BLaER1 treated with 17β-estradiol and CSF1 and Interleukin-3, amounts not matched to agents 10 nM and 100 nM (cell line): ENCODE data around the gene ELOF1.

Experiments
- H3K27ac ChIP-seq, 11 experiments: shearing (Covaris generic); formaldehyde crosslinking; 2 replicates each; pipeline ENCODE4 v1.8.1; 2022
- H3K27me3 ChIP-seq, 11 experiments: shearing (Covaris generic); formaldehyde crosslinking; 2 replicates each; pipeline ENCODE4 v1.8.1; 2022
- H3K36me3 ChIP-seq, 11 experiments: shearing (Covaris generic); formaldehyde crosslinking; 2 replicates each; pipeline ENCODE4 v1.8.1; 2022
- H3K4me1 ChIP-seq, 10 experiments: shearing (Covaris generic); formaldehyde crosslinking; 2 replicates each; pipeline ENCODE4 v1.8.1; 2022
- H3K4me2 ChIP-seq, 11 experiments: shearing (Covaris generic); formaldehyde crosslinking; 2 replicates each; pipeline ENCODE4 v1.8.1; 2022
- H3K4me3 ChIP-seq, 10 experiments: shearing (Covaris generic); formaldehyde crosslinking; 2 replicates each; pipeline ENCODE4 v1.8.1; 2022
- H3K9ac ChIP-seq, 11 experiments: shearing (Covaris generic); formaldehyde crosslinking; 2 replicates each; pipeline ENCODE4 v1.8.1; 2022
- H3K9me3 ChIP-seq, 11 experiments: shearing (Covaris generic); formaldehyde crosslinking; replicated peaks in 1 of 11; 2 replicates each; pipeline ENCODE4 v1.8.1; 2022
- H4K20me1 ChIP-seq, 11 experiments: shearing (Covaris generic); formaldehyde crosslinking; 2 replicates each; pipeline ENCODE4 v1.8.1; 2022
- Cebpa-rat ChIP-seq, 11 experiments: shearing (Covaris generic); IDR thresholded peaks; 2 replicates each; pipeline ENCODE4 v1.8.1; 2022

Gene ELOF1

GRCh38 chr19:11550265-11550664, 8.8 kb downstream of the ELOF1 start:
- H3K27me3 ChIP-seq = no peaks in the 10 kb centered on the region
- no peak for TF ChIP-seq Cebpa-rat (IDR thresholded peaks at IDR 0.05)
- no peak overlapping the region for H3K9ac ChIP-seq
- H3K4me3 ChIP-seq = no peak overlapping the region
- H3K36me3 ChIP-seq = peaks cover 24 to 40% (median 34%) of the 10 kb centered on the region in 11 experiments; a peak in 21 of 22 replicates
- H3K9me3 ChIP-seq = no peaks in the 10 kb centered on the region
- H4K20me1 ChIP-seq = peaks cover 23 to 42% (median 34%) of the 10 kb centered on the region in 11 experiments; a peak in 21 of 22 replicates
- no peak overlapping the region for H3K4me2 ChIP-seq
- peaks cover 0 to 35% (median 31%) of the 10 kb centered on the region in 10 experiments; a peak in 17 of 20 replicates for H3K4me1 ChIP-seq
- H3K27ac ChIP-seq = no peak overlapping the region

GRCh38 chr19:11549386-11549953, 9.6 kb downstream of the ELOF1 start:
- Histone ChIP-seq H3K4me2 (no peak overlapping the region), H3K9ac (no peak overlapping the region), H3K4me3 (no peak overlapping the region), H3K36me3 (peaks cover 19 to 35% (median 28%) of the 10 kb centered on the region in 11 experiments; a peak in 21 of 22 replicates), H4K20me1 (peaks cover 15 to 34% (median 26%) of the 10 kb centered on the region in 11 experiments; a peak in 21 of 22 replicates), H3K27me3 (no peaks in the 10 kb centered on the region), H3K27ac (no peak overlapping the region), H3K9me3 (no peaks in the 10 kb centered on the region), H3K4me1 (peaks cover 0 to 29% (median 25%) of the 10 kb centered on the region in 10 experiments; a peak in 17 of 20 replicates)
- TF ChIP-seq Cebpa-rat (IDR thresholded peaks at IDR 0.05) = no peak

- Histone ChIP-seq H3K4me1 (peaks cover 0 to 15% (median 11%) of the 10 kb centered on the region in 10 experiments; a peak in 17 of 20 replicates), H3K36me3 (peaks cover 7 to 21% (median 15%) of the 10 kb centered on the region in 11 experiments; a peak in 21 of 22 replicates), H3K27me3 (no peaks in the 10 kb centered on the region), H3K9me3 (no peaks in the 10 kb centered on the region), H3K9ac (no peak overlapping the region), H3K27ac (no peak overlapping the region), H3K4me2 (no peak overlapping the region), H4K20me1 (peaks cover 3 to 20% (median 12%) of the 10 kb centered on the region in 11 experiments; a peak in 18 of 22 replicates), H3K4me3 (no peak overlapping the region)
- no peak for TF ChIP-seq Cebpa-rat (IDR thresholded peaks at IDR 0.05)
Observed at GRCh38 chr19:11547929-11548700, 10.9 kb downstream of the ELOF1 start.

- Histone ChIP-seq H3K9me3 (no peaks in the 10 kb centered on the region), H4K20me1 (no peaks in the 10 kb centered on the region), H3K36me3 (no peaks in the 10 kb centered on the region), H3K27ac (no peak overlapping the region), H3K4me3 (no peak overlapping the region), H3K4me1 (peaks cover 0 to 10% (median 4%) of the 10 kb centered on the region in 10 experiments; a peak in 8 of 20 replicates), H3K27me3 (peaks cover 0 to 15% (median 13%) of the 10 kb centered on the region in 11 experiments; a peak in 13 of 22 replicates), H3K4me2 (no peak overlapping the region), H3K9ac (no peak overlapping the region)
- TF ChIP-seq Cebpa-rat (IDR thresholded peaks at IDR 0.05) = no peak
Observed at GRCh38 chr19:11541238-11541637, 17.8 kb downstream of the ELOF1 start.

- Histone ChIP-seq H4K20me1 (no peaks in the 10 kb centered on the region), H3K9me3 (no peaks in the 10 kb centered on the region), H3K27ac (no peak overlapping the region), H3K4me2 (no peak overlapping the region), H3K4me3 (no peak overlapping the region), H3K36me3 (no peaks in the 10 kb centered on the region), H3K4me1 (peaks cover 0 to 16% (median 6%) of the 10 kb centered on the region in 10 experiments; a peak in 14 of 20 replicates), H3K27me3 (peaks cover 0 to 15% (median 13%) of the 10 kb centered on the region in 11 experiments; a peak in 13 of 22 replicates), H3K9ac (no peak overlapping the region)
- TF ChIP-seq Cebpa-rat (IDR thresholded peaks at IDR 0.05) = no peak
Observed at GRCh38 chr19:11540645-11541044, 18.4 kb downstream of the ELOF1 start.

GRCh38 chr19:11539495-11540365, 19.3 kb downstream of the ELOF1 start:
- H3K9me3 ChIP-seq = no peaks in the 10 kb centered on the region
- no peak overlapping the region for H3K27ac ChIP-seq
- no peak overlapping the region for H3K4me2 ChIP-seq
- H3K36me3 ChIP-seq = no peaks in the 10 kb centered on the region
- peaks cover 0 to 22% (median 13%) of the 10 kb centered on the region in 10 experiments; a peak in 16 of 20 replicates for H3K4me1 ChIP-seq
- no peak overlapping the region for H3K4me3 ChIP-seq
- TF ChIP-seq Cebpa-rat (IDR thresholded peaks at IDR 0.05) = no peak
- no peaks in the 10 kb centered on the region for H4K20me1 ChIP-seq
- peaks cover 0 to 15% (median 13%) of the 10 kb centered on the region in 11 experiments; a peak in 13 of 22 replicates for H3K27me3 ChIP-seq
- H3K9ac ChIP-seq = no peak overlapping the region

- H3K27me3 ChIP-seq = peaks cover 0 to 15% (median 13%) of the 10 kb centered on the region in 11 experiments; a peak in 13 of 22 replicates
- peaks cover 0 to 32% (median 21%) of the 10 kb centered on the region in 10 experiments; a peak in 18 of 20 replicates for H3K4me1 ChIP-seq
- no peaks in the 10 kb centered on the region for H3K9me3 ChIP-seq
- H3K4me3 ChIP-seq = no peak within 1 kb of the TSS
- peak within 1 kb of the TSS in 2 of 11 experiments; percentile 11 to 57; a peak in 2 of 22 replicates for H3K9ac ChIP-seq
- H3K36me3 ChIP-seq = no peaks in the 10 kb centered on the region
- TF ChIP-seq Cebpa-rat (IDR thresholded peaks at IDR 0.05) = no peak
- no peak within 1 kb of the TSS for H3K27ac ChIP-seq
- H4K20me1 ChIP-seq = no peaks in the 10 kb centered on the region
- H3K4me2 ChIP-seq = peak within 1 kb of the TSS in 8 of 11 experiments; percentile 0 to 30 (median 12); a peak in 6 of 22 replicates
Observed at GRCh38 chr19:11538232-11539036, 20.6 kb downstream of the ELOF1 start, which contains the start of gene CNN1. TSS of gene CNN1 (plus strand) at chr19:11538851. CDS start at chr19:11538928, 77 bp downstream.
